AG08396 (cell line): ENCODE results near the gene TECR.
A peak's percentile ranks its signal among the peaks of the same experiment; 100 is the strongest.

Source experiments
- DNase-seq: peaks from one replicate; pipeline ENCODE4 v3.0.0; 2012; ENCODE audit warnings: low spot score, mixed read lengths

The TECR gene

GRCh38 chr19:14510311-14511228, 18.8 kb upstream of the TECR start:
- DNase-seq = no peak

DNA sequence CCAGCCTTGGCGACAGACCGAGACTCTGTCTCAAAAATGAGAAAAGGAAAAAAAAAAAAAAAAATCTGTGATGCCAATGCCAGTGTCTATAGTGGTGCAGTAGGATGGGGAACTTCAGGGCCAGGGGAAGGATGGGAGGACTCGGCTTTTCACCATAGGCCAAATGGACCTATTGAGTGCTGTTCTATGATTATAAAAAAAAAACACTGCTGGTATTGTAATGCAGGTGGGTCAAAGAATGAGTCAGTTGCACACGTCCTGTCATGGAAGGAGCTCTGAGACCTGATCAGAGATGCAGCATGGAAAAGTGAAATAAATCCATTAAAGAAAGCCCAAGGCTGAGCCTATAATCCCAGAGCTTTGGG, 18.2 kb upstream of the TECR start:
- DNase-seq = no peak

GRCh38 chr19:14512406-14512961, 16.9 kb upstream of the TECR start:
- no peak for DNase-seq

GRCh38 chr19:14514215-14514863, 15.1 kb upstream of the TECR start:
- DNase-seq = no peak

- DNase-seq = no peak
Observed at GRCh38 chr19:14515501-14516047, 13.8 kb upstream of the TECR start.

DNA sequence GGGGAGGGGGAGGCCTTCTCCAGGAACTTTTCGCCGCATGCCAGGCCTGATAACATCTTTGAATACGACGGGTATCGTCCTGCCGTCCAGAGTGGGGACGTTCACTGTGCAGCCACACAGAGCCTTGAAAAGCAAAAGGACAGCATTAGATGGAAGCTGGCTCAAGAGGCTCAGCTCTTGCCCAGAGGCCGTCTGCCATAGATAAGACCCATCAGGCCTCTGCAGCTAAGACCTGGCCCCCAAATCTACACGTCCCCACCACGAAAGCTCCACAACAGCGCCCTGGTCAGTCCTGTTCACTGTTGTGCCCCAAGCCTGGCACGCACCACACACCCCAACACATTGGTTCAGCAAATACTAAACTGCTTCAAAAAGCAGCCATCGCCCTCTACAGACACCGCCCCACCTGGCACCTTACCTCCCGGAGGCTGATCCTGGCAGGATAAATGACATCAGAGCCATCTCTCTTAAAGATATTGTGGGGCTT, 13.3 kb upstream of the TECR start:
- DNase-seq = no peak

DNA sequence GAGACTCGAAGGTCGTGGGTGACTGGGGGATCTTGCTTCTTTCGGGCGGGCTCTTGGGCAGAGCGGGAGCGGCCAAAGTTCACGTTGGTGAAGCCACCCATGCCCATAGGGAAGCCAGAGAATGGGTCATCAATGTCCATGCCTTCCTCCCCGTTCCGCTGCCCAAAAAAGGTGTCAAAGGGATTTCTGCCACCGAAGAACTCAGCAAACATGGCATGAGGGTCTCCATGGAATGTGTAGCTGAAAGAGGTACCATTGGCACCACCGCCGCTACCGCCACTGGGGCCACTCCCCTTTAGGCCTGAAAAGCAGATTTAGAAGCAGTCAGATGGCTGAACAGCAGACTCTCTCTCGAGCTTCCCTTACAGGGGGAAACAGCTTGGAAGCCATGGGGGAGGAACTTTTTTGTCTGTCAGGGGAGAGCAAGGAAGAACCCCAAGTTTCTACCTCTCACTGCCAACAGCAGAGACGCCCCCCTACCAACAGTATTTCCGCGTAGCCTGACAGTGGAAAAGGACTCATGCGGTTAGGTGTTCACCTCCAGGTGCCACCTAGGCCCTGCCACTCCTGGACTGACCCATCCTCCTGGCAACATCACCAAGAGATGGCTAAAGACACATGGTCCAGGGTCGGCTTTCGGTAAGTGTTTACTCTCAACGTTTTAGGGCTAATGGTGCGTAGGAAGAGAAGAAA, 12.5 kb upstream of the TECR start:
- no peak for DNase-seq

GRCh38 chr19:14517446-14517839, 12.0 kb upstream of the TECR start:
- DNase-seq = no peak

DNA sequence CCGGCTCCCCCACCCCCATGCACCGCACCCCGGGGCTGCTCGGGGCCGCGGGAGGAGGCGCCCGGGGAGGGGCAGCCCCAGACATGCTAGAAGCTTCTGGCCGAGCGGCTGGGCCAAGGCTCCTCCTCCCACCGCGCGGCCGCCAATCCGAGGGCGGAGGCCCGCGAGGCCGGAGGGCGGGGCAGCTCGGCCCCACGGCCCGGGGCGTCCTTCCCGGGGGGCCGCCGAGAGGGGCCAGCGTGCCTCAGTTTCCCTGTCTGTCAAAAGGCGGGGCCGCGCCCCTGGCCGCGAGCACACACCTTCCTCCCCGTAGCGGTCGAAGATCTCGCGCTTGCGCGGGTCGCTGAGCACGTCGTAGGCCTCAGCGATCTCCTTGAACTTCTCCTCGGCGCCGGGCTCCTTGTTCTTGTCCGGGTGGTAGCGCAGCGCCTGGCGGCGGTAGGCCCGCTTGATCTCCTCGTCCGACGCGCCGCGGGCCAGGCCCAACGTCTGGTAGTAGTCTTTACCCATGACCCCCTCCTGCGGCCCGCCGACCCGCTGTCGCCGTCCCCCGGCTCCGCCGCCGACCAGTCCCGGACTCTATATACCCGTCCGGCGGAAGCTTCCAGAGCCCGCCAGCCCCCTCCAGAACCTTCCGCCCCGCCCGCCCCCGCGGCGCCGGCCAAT, 11.4 kb upstream of the TECR start, which contains the start of gene DNAJB1:
Gene DNAJB1, minus strand, starts transcription at position 558 of the 666 bp plus-strand sequence. Its CDS starts 48 bp downstream, at position 510.
- DNase-seq = peak; percentile 93

GRCh38 chr19:14519245-14519859, 10.0 kb upstream of the TECR start:
- no peak for DNase-seq

DNA sequence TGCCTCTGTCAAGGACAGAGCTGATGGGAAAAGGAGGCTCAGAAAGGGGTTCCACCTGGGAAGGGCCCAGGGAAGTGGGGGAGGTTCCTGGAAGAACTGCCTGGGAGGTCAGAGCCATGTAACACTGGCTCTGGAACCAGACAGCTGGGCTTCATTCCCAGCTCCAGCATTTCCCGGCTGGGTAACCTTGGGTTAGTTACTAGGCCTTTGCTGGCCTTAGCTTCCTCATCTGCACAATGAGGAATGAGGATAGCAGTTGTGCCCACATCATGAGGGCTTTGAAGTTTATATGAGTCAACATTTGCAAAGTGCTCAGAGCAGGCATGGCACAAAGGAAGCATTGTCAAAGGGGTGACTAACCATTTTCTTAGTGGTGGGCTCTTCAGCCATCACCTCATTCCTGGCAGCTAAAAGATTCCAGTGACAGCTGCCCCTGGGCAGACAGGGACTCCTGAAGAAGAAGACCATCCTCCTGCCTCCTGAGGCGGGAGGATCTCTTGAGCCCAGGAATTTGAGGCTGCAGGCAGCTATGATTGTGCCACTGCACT, 9.5 kb upstream of the TECR start:
- peak; percentile 63 for DNase-seq

- no peak for DNase-seq
Observed at GRCh38 chr19:14520543-14520942, 8.9 kb upstream of the TECR start.

GRCh38 chr19:14525729-14526128, 3.7 kb upstream of the TECR start:
- DNase-seq = no peak

DNA sequence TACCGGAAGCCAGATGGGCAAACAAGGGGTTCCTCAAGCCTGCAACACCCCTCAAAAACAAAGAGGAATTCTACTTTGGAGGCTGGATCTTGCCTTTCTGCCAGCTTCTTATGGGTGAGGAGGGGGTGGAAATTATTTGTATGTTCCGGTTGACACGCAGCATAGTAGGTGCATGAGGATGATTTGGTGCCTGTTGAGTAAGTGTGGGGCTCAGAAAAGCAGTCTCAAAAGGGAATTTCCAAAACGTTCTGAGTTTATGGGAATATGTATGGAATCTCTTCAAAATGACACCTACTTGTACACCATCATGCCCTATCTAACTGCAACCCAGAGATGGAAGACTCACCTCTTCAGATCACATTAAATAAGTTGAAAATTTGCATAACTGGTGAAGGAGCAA, 3.0 kb upstream of the TECR start:
- DNase-seq = no peak

DNA sequence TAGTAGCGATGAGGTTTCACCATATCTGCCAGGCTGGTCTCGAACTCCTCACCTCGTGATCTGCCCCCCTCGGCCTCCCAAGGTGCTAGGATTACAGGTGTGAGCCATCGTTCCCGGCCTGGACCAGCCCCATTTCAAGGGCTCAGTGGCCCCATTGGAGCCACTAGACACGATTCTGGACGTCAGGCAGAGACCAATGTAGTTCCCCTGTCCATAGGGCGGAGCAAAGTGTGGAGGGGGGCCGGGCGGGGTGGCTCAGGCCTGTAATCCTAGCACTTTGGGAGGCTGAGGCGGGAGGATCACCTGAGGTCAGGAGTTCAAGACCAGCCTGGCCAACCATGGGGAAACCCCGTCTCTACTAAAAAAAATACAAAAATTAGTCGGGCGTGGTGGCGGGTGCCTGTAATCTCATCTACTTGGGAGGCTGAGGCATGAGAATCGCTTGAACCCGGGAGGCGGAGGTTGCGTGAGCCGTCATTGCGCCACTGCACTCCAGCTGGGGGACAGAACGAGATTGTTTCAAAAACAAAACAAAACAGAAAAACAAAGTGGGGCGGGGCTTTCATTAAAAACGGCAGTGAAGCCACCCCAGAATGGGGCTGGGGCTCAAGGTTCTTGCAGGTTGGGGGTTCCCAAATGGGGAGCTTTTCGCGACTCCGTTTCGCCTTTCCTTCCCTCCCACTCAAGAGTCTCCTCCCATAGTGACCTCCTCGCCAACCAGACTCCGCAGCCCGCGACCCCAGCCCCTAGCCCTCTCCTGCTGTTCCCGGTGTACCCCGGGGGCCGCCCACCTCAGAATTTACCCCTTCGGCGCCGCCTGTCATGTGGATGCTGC, 758 bp upstream of the TECR start:
- DNase-seq = no peak

- no peak for DNase-seq
Observed at GRCh38 chr19:14530005-14530348, 583 bp downstream of the TECR start.

DNA sequence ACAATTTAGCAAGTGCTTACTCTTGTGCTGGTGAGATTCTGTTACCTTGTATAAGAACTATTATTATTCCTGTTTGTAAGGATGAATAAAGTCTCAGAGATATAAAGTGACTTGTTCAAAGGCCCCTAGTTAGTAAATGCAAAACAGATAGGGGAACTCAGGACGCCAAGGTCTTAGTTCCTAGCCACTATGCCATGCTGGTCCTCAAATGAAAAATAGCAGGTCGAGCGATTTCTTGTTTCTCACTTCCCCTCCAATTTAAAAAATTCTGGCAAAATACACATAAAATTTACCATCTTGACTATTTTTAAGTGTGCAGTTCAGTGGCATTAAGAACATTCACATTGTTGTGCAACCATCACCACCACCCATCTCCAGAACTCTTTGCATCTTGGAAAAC, 1.1 kb downstream of the TECR start:
- DNase-seq = no peak

- DNase-seq = no peak
Observed at GRCh38 chr19:14533450-14533849, 4.1 kb downstream of the TECR start.

DNA sequence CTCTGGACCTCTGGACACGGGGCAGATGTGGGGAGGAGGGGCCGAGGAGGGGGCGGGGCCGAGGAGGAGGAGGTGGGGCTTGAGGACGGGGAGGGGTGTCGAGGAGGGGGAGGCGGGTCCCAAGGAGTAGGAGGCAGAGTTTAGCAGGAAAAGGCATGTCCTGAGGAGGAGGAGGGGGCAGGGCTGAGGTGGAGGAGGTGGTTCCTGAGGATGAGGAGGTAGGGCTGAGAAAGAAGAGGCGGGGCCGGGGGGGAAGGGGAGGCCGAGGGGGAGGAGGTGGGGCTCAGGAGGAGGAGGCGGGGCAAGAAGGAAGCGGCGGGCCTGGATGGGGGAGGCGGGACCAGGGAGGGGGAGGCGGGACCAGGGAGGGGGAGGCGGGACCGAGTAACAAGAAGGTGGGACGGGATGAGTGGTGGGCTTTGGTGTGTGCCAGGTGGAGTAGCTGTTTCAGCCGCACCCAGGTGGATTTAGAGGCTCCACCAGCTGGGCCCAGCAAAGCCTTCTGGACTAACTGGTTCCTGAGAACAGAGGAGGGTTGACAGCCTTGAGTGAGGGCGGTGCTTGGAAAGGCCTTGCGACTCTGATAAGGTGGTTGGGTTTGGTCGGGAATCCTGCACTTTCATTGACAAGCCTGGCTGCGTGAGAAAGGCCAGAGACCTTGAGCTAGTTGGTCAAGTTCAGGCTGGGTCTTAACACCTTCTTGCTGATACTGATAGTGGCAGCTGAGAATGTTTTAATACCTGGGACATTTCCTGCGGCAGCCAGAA, 7.7 kb downstream of the TECR start:
- peak; percentile 41 for DNase-seq
